ENCODE results near the gene YAF2.
"Not testable (repeated sequence)": the region's sequence is repeated elsewhere in the genome, so short reads cannot be mapped to it uniquely, and the experiment has no call there.

YAF2 gene

GRCh38 chr12:42199007-42199406, 39.0 kb downstream of the YAF2 start:
- DNase-seq (ENCODE audit: low read depth in 3 of 3, low spot score in 1 of 3): no peak

- DNase-seq (ENCODE audit: low read depth in 3 of 3, low spot score in 1 of 3): no peak
Observed at GRCh38 chr12:42196723-42197603, 41.1 kb downstream of the YAF2 start.

GRCh38 chr12:42192686-42193085, 45.4 kb downstream of the YAF2 start:
- DNase-seq (ENCODE audit: low read depth in 3 of 3, low spot score in 1 of 3): no peak

GRCh38 chr12:42192258-42192657, 45.8 kb downstream of the YAF2 start:
- no peak for DNase-seq (ENCODE audit: low read depth in 3 of 3, low spot score in 1 of 3)

GRCh38 chr12:42190376-42190775, 47.7 kb downstream of the YAF2 start:
- no peak for DNase-seq (ENCODE audit: low read depth in 3 of 3, low spot score in 1 of 3)

- DNase-seq (ENCODE audit: low read depth in 3 of 3, low spot score in 1 of 3): not testable (repeated sequence)
Observed at GRCh38 chr12:42188275-42188674, 49.8 kb downstream of the YAF2 start.

- DNase-seq (ENCODE audit: low read depth in 3 of 3, low spot score in 1 of 3): no peak
Observed at GRCh38 chr12:42187799-42188198, 50.2 kb downstream of the YAF2 start.

- no peak for DNase-seq (ENCODE audit: low read depth in 3 of 3, low spot score in 1 of 3)
Observed at GRCh38 chr12:42186793-42187192, 51.3 kb downstream of the YAF2 start.

GRCh38 chr12:42182394-42182793, 55.7 kb downstream of the YAF2 start:
- no peak for DNase-seq (ENCODE audit: low read depth in 3 of 3, low spot score in 1 of 3)

GRCh38 chr12:42180990-42181596, 57.0 kb downstream of the YAF2 start:
- no peak for DNase-seq (ENCODE audit: low read depth in 3 of 3, low spot score in 1 of 3)

GRCh38 chr12:42178101-42178500, 59.9 kb downstream of the YAF2 start:
- DNase-seq (ENCODE audit: low read depth in 3 of 3, low spot score in 1 of 3): no peak

- no peak for DNase-seq (ENCODE audit: low read depth in 3 of 3, low spot score in 1 of 3)
Observed at GRCh38 chr12:42174978-42175377, 63.1 kb downstream of the YAF2 start.

- DNase-seq (ENCODE audit: low read depth in 3 of 3, low spot score in 1 of 3): no peak
Observed at GRCh38 chr12:42173961-42174521, 64.0 kb downstream of the YAF2 start.

- DNase-seq (ENCODE audit: low read depth in 3 of 3, low spot score in 1 of 3): no peak
Observed at GRCh38 chr12:42172441-42173210, 65.4 kb downstream of the YAF2 start.

GRCh38 chr12:42167711-42168110, 70.3 kb downstream of the YAF2 start:
- no peak for DNase-seq (ENCODE audit: low read depth in 3 of 3, low spot score in 1 of 3)

GRCh38 chr12:42166501-42166900, 71.5 kb downstream of the YAF2 start:
- no peak for DNase-seq (ENCODE audit: low read depth in 3 of 3, low spot score in 1 of 3)

- DNase-seq (ENCODE audit: low read depth in 3 of 3, low spot score in 1 of 3): no peak
Observed at GRCh38 chr12:42163913-42164312, 74.1 kb downstream of the YAF2 start.

GRCh38 chr12:42162965-42163364, 75.1 kb downstream of the YAF2 start:
- no peak for DNase-seq (ENCODE audit: low read depth in 3 of 3, low spot score in 1 of 3)

GRCh38 chr12:42162193-42162592, 75.9 kb downstream of the YAF2 start:
- DNase-seq (ENCODE audit: low read depth in 3 of 3, low spot score in 1 of 3): no peak

- DNase-seq (ENCODE audit: low read depth in 3 of 3, low spot score in 1 of 3): no peak
Observed at GRCh38 chr12:42161529-42161928, 76.5 kb downstream of the YAF2 start.

GRCh38 chr12:42156232-42156631, 81.8 kb downstream of the YAF2 start:
- no peak for DNase-seq (ENCODE audit: low read depth in 3 of 3, low spot score in 1 of 3)

Measured in stimulated activated CD4-positive, alpha-beta T cell treated with anti-CD3 and anti-CD28 coated beads, TNF-alpha, amount 100 ng/mL, for 1 hour (primary cell).